ENCODE measurements around the gene TOP2B.

TOP2B gene, protein sequence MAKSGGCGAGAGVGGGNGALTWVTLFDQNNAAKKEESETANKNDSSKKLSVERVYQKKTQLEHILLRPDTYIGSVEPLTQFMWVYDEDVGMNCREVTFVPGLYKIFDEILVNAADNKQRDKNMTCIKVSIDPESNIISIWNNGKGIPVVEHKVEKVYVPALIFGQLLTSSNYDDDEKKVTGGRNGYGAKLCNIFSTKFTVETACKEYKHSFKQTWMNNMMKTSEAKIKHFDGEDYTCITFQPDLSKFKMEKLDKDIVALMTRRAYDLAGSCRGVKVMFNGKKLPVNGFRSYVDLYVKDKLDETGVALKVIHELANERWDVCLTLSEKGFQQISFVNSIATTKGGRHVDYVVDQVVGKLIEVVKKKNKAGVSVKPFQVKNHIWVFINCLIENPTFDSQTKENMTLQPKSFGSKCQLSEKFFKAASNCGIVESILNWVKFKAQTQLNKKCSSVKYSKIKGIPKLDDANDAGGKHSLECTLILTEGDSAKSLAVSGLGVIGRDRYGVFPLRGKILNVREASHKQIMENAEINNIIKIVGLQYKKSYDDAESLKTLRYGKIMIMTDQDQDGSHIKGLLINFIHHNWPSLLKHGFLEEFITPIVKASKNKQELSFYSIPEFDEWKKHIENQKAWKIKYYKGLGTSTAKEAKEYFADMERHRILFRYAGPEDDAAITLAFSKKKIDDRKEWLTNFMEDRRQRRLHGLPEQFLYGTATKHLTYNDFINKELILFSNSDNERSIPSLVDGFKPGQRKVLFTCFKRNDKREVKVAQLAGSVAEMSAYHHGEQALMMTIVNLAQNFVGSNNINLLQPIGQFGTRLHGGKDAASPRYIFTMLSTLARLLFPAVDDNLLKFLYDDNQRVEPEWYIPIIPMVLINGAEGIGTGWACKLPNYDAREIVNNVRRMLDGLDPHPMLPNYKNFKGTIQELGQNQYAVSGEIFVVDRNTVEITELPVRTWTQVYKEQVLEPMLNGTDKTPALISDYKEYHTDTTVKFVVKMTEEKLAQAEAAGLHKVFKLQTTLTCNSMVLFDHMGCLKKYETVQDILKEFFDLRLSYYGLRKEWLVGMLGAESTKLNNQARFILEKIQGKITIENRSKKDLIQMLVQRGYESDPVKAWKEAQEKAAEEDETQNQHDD (N-terminal part only)

DNA sequence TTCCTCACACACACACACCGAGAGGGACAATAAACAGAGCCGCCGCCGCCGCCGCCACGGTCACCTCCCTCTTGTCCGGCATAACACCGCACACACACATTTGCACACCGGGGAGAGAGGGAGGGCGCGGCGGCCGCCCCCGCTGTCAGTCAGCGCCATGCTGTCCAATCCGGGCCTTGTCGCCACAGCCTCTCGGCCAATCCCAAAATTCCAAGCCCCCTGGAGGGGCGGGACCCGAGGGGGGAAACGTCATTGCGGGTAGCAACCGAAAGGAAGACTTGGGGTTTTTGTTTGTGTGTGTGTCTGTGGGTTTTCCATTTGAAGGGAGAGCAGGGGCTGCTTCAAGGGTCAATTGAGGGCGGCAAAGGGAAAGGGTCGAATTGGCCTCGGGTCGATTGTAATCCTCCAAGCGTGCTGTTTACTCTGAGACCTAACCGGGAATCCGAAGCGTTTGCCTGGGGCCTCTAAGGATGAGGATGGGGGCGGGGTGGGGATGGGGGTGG is at the start of gene TOP2B:
Gene TOP2B (minus strand): TSS at position 96 of the 503 bp plus-strand sequence. CDS start 610 bp downstream, outside the sequence.
- DNase-seq: peak; percentile 93

GRCh38 chr3:25713341-25713985 is 48.8 kb upstream of the TOP2B start:
- DNase-seq: no peak

DNA sequence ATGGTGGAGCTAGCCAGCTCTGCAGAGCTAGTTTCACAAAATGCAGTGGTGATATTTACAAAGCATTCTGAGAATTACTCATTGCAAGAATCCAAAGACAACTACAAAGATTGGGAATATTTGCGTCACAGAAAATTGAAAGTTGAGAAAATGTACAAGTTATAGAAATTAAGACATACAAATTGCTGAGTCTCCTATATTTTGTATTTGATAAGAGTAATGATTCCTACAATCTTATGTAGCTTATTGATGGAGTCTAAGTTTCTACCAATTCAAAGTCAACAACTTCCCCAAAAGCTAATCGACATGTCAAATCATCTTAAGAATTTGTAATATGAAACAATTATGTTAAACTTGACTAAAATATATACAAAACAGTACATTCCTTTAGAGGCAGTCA is 46.4 kb upstream of the TOP2B start:
- DNase-seq: no peak

DNA sequence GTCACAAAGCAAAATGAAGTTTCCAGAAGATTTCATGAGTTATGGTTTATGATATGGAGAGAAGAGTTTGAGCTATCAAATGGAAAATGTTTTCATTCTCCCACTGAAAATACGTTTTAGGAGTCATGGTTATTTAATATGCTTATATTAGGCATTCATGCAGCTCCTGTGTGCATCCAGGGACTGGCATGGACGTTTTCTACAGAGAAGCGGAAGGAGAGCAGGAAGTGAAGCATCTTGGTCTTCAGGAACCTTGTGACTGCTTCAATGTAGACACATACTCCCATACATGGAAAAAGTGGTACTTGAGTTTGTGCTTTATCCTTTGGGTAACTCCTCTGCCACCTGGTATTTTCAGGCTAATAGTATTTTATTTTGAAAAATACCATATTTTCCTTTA is 43.3 kb upstream of the TOP2B start:
- no peak for DNase-seq

- no peak for DNase-seq
Observed at GRCh38 chr3:25707268-25707926, 42.7 kb upstream of the TOP2B start.

DNA sequence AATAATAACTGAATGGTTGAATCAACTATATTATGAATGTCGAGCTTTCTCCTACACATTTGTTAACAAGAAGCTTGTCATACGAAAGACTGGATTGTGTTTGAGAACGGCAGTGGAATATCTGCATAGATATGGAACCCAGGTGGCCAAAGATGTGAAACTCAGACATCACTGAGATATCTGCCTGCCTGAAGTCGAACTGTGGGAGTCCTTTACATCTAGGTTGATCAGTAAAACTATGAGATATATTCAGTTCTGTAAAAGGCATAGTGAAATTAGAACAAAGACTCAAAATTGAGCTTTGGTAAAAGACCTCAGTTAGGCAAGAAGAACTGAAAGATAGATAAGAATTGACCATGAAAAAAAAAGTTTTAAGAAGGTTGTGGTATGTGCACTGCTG is 41.5 kb upstream of the TOP2B start:
- DNase-seq: no peak

- no peak for DNase-seq
Observed at GRCh38 chr3:25697553-25697952, 32.8 kb upstream of the TOP2B start.

DNA sequence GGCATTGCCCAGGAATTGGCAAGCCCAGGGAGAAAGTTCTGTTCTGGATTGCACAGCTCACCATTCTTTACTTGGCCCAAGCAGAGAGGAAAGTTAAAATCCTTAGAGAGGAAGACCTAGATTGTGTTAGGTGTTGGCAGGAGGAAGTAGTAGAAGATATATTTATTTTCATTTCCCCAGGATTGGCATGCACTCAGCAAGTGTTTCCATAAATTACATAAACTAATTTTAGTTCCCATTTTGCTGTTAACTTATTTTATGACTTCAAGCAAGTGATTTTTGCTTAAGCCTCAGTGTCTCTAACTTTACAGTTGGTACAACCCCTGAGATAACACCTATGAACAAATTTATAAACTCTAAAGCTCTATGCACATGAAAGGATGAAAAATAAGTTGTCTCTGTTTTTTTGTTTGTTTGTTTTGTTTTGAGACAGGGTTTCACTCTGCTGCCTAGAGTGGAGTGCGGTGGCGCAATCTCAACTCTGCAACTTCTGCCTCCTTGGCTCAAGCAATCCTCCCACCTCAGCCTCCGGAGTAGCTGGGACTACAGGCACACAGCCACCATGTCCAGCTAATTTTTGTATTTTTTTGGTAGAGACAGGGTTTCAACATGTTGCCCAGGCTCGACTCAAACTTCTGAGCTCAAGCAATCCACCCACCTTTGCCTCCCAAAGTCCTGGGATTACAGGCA is 31.2 kb upstream of the TOP2B start:
- DNase-seq: no peak

DNA sequence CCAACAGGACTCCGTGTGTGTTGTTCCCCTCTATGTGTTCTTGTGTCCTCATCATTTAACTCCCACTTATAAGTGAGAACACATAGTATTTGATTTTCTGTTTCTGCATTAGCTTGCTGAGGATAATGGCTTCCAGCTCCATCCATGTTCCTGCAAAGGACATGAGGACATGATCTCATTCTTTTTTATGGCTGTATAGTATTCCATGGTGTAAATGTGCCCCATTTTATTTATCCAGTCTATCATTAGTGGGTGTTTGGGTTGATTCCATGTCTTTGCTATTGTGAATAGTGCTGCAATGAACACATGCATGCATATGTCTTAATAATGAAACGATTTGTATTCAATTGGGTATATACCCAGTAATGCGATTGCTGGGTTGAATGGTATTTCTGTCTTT is 28.5 kb upstream of the TOP2B start:
- DNase-seq: no peak

DNA sequence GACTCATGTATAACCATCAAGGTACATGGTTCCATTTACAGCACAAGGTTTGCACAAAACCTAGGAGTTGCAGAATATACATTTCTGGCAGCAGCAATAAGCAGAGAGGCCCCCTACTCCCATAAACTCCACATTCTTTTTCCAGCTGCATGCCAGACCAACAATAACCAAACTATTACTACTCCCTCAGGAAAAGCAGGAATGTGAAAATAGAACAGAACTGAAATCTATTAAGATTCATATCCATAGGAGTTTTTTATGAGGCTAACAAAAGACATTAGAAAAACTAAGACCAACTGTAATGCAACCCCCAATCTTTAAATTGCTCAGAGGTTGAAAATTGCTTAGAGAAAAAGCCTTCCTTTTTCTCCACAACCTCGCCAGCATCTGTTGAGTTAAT is 27.6 kb upstream of the TOP2B start:
- no peak for DNase-seq

DNA sequence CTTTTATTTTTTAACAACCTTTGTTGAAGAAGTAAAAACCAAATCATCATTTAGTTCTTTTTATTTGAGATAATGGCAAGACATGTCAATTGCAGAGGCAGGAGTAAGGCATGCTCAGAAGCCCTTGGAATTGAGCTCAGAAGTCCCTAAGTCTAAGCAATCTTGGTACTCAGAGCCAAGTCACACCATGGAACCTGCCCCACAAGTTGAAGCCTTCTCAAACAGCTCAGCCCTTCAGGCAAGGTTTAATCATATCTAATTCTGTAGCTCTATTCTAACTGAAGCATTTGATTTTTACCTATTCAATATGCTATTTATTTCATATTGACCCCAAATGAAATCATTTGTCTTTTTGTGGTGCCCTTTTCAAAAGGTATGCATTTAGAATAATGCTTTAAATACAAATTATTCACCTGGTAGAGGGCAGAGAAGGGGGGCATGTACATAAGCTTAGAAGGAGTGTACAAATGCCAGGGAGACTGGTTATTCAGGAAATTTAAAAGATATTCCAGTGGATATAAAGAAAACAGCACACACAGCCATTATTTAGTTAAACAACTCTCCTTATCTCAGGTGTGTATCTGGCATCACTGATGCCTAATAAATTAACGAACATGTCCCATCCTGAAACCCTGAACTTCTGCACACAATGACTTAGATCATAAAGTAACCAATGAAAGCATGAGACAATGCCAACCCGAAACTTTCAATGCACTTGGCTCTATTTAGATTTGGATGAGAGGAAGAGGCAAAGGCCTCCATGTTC is 26.2 kb upstream of the TOP2B start:
- no peak for DNase-seq

DNA sequence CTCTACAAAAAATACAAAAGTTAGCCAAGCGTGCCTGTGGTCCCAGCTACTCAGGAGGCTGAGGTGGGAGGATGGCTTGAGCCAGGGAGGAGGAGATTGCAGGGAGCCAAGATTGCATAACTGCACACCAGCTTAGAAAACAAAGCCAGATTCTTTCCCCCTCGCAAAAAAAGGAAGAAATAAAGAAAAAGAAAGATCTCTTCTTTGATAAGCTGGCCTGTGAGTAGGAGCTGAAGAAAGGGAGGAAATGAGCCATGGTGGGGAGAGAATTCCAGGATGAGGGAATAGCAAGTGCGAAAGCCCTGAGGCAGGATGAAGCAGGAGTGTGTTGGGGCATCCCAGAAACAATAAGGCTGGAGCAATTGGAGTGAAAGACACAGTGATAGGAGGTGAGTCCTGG is 24.5 kb upstream of the TOP2B start:
- no peak for DNase-seq

DNA sequence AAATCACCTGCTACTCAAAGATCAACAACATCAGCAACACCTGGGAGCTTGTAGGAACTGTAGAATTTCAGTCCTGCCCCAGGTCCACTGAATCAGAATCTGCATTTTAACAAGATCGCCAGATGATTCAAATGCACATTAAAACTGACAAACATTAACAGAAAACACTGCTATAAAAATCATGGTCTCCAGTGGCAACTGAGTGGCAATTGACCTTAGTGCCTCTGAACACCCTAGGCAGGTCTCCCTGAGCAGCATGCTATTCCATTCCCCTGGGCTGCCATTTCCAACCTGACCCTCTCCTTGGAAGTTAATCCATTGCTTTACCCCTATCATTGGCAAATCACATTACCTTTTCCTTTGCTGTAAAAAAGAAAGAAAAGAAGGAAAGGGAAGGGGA is 23.0 kb upstream of the TOP2B start:
- DNase-seq: no peak

DNA sequence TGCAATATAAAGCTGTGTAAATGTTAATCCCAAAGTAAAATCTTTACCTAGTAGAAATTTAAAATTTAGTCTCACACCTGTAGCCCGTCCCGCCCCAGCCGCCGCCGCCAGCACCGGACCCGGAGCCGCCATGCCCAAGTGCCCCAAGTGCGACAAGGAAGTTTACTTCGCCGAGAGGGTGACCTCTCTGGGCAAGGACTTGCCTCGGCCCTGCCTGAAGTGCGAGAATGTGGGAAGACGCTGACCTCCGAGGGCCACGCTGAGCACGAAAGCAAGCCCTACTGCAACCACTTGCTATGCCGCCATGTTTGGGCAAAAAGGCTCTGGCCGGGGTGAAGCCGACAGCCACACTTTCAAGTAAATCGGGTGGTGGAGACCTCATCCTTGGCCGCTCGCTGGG is 22.1 kb upstream of the TOP2B start:
- DNase-seq: no peak

- no peak for DNase-seq
Observed at GRCh38 chr3:25683882-25684281, 19.2 kb upstream of the TOP2B start.

DNA sequence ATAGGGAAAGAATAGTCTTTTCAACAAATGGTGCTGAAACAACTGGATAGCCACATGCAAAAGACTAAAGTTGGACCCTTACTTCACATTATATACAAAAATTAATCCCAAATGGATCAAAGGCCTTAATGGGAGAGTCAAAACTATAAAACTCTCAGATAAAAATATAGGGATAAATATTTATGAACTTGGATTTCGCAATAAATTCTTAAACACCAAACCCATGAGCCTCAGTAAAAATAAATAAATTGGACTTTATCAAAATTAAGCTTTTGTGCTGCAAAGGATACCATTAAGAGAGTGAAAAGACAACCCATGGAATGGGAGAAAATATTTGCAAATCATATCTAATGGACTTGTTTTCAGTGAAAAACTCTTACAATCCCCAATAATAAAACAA is 18.7 kb upstream of the TOP2B start:
- no peak for DNase-seq

DNA sequence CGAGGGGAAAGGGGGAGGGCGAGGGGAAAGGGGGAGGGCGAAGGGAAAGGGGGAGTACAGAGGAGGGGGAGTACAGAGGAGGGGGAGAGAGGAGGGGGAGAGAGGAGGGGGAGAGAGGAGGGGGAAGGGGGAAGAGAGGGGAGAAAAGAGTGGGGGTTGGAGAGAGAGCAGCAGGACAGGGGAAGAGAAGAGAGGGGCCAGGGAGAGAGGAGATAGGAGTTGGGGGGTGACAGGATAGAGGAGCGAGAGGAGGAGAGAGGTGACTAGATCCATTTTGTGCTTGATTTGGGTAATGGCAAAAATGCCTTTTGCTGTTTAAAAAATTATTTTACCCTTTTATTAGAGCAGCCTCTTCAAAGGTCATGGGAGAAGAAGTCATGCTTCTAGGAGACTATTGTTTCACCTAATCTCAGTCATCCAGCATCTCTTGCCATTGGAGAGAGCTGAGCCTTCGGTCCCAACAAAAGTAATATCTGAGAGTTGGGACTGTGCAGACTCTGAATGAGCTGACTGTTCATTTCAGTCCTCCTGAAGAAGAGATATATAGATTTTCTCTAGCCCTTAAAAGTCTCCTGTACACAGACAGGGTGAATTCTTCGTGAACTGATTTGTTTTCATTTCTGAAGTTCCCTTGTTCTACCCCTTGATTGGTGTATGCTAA is 15.1 kb upstream of the TOP2B start:
- DNase-seq: no peak

- DNase-seq: no peak
Observed at GRCh38 chr3:25679166-25679565, 14.5 kb upstream of the TOP2B start.

GRCh38 chr3:25678581-25678980 is 13.9 kb upstream of the TOP2B start:
- no peak for DNase-seq

DNA sequence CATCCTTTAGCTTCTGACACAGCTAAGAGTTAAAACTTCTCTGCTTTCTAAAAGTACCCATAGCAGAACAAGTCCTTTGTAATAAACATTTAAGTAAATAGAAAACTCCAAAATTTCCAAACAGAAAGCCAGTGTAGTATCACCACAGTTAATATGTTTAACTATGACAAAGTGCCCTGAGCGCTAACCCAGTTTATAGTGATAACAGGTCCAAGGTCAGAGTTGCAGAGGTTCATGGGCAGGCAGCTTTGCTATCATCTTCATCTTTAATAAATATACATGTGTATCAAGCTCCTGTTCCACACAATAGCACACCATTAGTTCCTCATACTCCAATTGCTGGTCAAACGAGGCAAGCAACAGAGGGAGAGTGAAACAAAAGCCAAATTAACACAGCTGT is 12.4 kb upstream of the TOP2B start:
- DNase-seq: no peak

All from activated CD4-positive, alpha-beta T cell treated with anti-CD3 and anti-CD28 coated beads, Interleukin-2, amount 50 U/mL, for 1 hour (primary cell).